ENCODE measurements around the gene DOCK9.
"Not testable (repeated sequence)": the region's sequence is repeated elsewhere in the genome, so short reads cannot be mapped to it uniquely, and the experiment has no call there.

The DOCK9 gene

DNA sequence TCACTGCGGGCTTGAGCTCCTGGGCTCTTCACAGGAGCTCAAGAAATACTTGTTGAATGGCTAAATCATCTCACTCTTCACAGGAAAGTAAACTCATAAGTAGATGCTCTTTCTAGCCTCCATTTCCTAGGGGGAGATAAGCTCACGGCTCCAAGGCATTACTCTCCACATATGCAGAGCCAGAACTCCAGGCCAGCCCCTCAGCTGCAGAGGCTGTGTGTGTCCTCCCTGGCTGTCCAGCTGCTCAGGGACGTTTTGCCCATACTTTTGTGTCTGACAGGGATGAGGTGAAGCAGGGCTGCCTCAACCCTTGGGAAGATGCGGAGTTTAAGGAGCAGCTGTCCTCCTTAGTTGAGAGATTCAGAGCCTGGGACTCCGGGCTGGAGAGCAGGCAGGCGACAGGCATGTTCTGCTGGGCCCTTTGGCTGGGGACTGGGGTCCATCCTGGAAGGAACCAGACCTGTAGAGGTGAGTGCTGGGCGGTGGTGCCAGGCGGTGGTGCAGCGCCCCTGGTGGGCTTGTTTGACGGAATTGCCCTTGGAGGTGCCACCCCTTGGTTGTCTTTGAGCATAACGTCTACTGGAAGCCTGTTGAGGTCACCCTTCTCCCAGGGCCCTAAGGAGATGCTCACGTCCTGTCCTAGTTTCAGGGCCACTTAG lies 204.9 kb downstream of the DOCK9 start:
- Histone ChIP-seq H3K9ac (ENCODE audit: low read length) (no peak overlapping the region), H3K36me3 (ENCODE audit: insufficient read depth, low read length) (no peaks in the 10 kb centered on the region)

DNA sequence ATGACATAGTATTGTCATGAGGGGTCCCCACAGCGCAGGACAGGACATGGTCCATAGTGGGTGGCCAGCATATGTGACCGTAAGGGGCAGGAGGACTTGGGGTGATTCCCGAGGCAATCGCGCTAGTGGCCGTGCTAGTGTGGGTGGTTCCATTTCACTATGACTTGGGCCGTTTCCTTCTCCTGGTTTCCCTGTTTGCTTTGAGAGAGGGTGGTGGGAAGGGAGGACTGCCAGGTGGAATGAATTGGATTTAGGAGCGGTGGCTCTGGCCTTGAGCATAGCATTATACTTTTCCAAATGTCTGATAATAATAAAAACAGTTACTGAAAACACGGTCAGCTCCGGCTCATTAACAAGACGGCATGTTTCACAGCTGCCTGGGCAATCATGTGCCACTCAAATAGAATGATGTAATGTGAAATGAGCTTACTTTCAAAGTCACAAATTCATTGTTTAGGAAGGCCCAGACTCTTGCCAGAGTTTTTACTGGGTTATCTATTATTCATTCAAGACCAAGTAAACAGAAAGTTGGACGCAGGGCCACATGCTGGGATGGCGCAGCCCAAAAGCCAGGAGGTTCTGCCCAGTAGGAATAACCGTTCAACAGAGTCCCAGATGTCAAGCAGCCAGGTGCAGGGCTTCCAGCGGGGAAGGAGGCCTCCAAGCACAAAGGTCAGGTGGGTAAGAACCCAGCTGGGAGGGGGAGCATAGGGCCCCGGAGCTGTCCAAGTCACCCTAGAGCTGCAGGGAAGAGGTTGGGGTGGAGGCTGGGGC lies 205.8 kb downstream of the DOCK9 start:
- Histone ChIP-seq H3K27ac (ENCODE audit: low read depth, low read length) (no peak overlapping the region), H3K36me3 (ENCODE audit: insufficient read depth, low read length) (no peaks in the 10 kb centered on the region)

More for the DNA sequence above, 204.9 kb downstream of the DOCK9 start:
- no peak overlapping the region for H3K27ac ChIP-seq (ENCODE audit: low read depth, low read length)
- H3K9me3 ChIP-seq (ENCODE audit: low read length): no peaks in the 10 kb centered on the region
- no peaks in the 10 kb centered on the region for H3K4me1 ChIP-seq (ENCODE audit: insufficient read depth, low read length)
- H3K27me3 ChIP-seq (ENCODE audit: control insufficient read depth in 1 of 2, insufficient read depth in 2 of 2, low read length in 2 of 2): no peaks in the 10 kb centered on the region
- H3K4me3 ChIP-seq (ENCODE audit: low read depth in 1 of 2, low read length in 2 of 2): no peak overlapping the region

GRCh38 chr13:98769736-98770135 lies 208.1 kb downstream of the DOCK9 start:
- Histone ChIP-seq H3K27me3 (ENCODE audit: control insufficient read depth in 1 of 2, insufficient read depth in 2 of 2, low read length in 2 of 2) (no peaks in the 10 kb centered on the region), H3K9ac (ENCODE audit: low read length) (no peak overlapping the region), H3K9me3 (ENCODE audit: low read length) (no peaks in the 10 kb centered on the region), H3K27ac (ENCODE audit: low read depth, low read length) (no peak overlapping the region), H3K4me1 (ENCODE audit: insufficient read depth, low read length) (no peaks in the 10 kb centered on the region), H3K4me3 (ENCODE audit: low read depth in 1 of 2, low read length in 2 of 2) (no peak overlapping the region), H3K36me3 (ENCODE audit: insufficient read depth, low read length) (no peaks in the 10 kb centered on the region)

More for the DNA sequence above, 205.8 kb downstream of the DOCK9 start:
- Histone ChIP-seq H3K27me3 (ENCODE audit: control insufficient read depth in 1 of 2, insufficient read depth in 2 of 2, low read length in 2 of 2) (no peaks in the 10 kb centered on the region), H3K4me1 (ENCODE audit: insufficient read depth, low read length) (no peaks in the 10 kb centered on the region), H3K9ac (ENCODE audit: low read length) (no peak overlapping the region), H3K4me3 (ENCODE audit: low read depth in 1 of 2, low read length in 2 of 2) (no peak overlapping the region), H3K9me3 (ENCODE audit: low read length) (no peaks in the 10 kb centered on the region)

GRCh38 chr13:98768522-98768921 lies 209.3 kb downstream of the DOCK9 start:
- no peaks in the 10 kb centered on the region for H3K27me3 ChIP-seq (ENCODE audit: control insufficient read depth in 1 of 2, insufficient read depth in 2 of 2, low read length in 2 of 2)
- no peaks in the 10 kb centered on the region for H3K4me1 ChIP-seq (ENCODE audit: insufficient read depth, low read length)
- H3K9me3 ChIP-seq (ENCODE audit: low read length): no peaks in the 10 kb centered on the region
- no peak overlapping the region for H3K27ac ChIP-seq (ENCODE audit: low read depth, low read length)
- H3K4me3 ChIP-seq (ENCODE audit: low read depth in 1 of 2, low read length in 2 of 2): no peak overlapping the region
- H3K36me3 ChIP-seq (ENCODE audit: insufficient read depth, low read length): no peaks in the 10 kb centered on the region
- H3K9ac ChIP-seq (ENCODE audit: low read length): no peak overlapping the region

GRCh38 chr13:98766697-98767096 lies 211.2 kb downstream of the DOCK9 start:
- Histone ChIP-seq H3K27ac (ENCODE audit: low read depth, low read length) (no peak overlapping the region), H3K9me3 (ENCODE audit: low read length) (no peaks in the 10 kb centered on the region), H3K9ac (ENCODE audit: low read length) (no peak overlapping the region), H3K27me3 (ENCODE audit: control insufficient read depth in 1 of 2, insufficient read depth in 2 of 2, low read length in 2 of 2) (no peaks in the 10 kb centered on the region), H3K36me3 (ENCODE audit: insufficient read depth, low read length) (no peaks in the 10 kb centered on the region), H3K4me3 (ENCODE audit: low read depth in 1 of 2, low read length in 2 of 2) (no peak overlapping the region), H3K4me1 (ENCODE audit: insufficient read depth, low read length) (no peaks in the 10 kb centered on the region)

- no peaks in the 10 kb centered on the region for H3K36me3 ChIP-seq (ENCODE audit: insufficient read depth, low read length)
- no peak overlapping the region for H3K4me3 ChIP-seq (ENCODE audit: low read depth in 1 of 2, low read length in 2 of 2)
- H3K9me3 ChIP-seq (ENCODE audit: low read length): no peaks in the 10 kb centered on the region
- H3K27ac ChIP-seq (ENCODE audit: low read depth, low read length): no peak overlapping the region
- no peaks in the 10 kb centered on the region for H3K4me1 ChIP-seq (ENCODE audit: insufficient read depth, low read length)
- no peak overlapping the region for H3K9ac ChIP-seq (ENCODE audit: low read length)
- no peaks in the 10 kb centered on the region for H3K27me3 ChIP-seq (ENCODE audit: control insufficient read depth in 1 of 2, insufficient read depth in 2 of 2, low read length in 2 of 2)
Measured at GRCh38 chr13:98765996-98766519, 211.8 kb downstream of the DOCK9 start.

DNA sequence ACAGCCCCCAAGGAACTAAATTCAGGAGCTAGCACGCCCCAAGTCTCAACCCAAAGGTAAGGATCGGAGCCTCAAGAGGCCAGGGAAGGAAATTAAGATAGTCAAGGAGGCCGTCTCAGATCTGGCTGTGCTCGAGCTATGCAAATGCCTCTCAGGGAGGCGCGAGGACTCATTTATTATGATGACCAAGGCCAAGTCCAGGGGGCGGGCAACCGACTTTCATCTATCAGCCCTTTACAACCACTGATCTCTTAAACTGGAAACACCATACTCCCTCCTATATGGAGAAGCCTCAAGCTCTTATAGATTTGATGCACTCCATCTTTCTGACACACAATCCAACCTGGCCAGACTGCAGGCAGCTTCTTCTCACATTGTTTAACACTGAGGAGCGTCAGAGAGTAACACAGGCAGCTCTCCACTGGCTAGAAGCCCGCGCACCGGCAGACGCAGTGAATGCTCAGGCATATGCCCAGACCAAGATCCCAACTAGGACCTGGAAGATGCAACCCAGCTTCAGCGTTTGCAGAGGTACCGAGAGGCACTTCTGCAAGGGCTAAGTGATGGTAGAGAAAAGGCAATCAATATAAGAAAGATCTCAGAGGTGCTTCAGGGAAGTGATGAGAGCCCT lies 215.8 kb downstream of the DOCK9 start:
- Histone ChIP-seq H3K36me3 (ENCODE audit: insufficient read depth, low read length) (no peaks in the 10 kb centered on the region), H3K9ac (ENCODE audit: low read length) (no peak overlapping the region), H3K9me3 (ENCODE audit: low read length) (no peaks in the 10 kb centered on the region), H3K27me3 (ENCODE audit: control insufficient read depth in 1 of 2, insufficient read depth in 2 of 2, low read length in 2 of 2) (no peaks in the 10 kb centered on the region), H3K4me1 (ENCODE audit: insufficient read depth, low read length) (no peaks in the 10 kb centered on the region), H3K27ac (ENCODE audit: low read depth, low read length) (no peak overlapping the region), H3K4me3 (ENCODE audit: low read depth in 1 of 2, low read length in 2 of 2) (peak overlapping the region in 1 of 2 donors; percentile 12)

GRCh38 chr13:98761126-98761985 lies 216.5 kb downstream of the DOCK9 start:
- no peaks in the 10 kb centered on the region for H3K36me3 ChIP-seq (ENCODE audit: insufficient read depth, low read length)
- H3K27me3 ChIP-seq (ENCODE audit: control insufficient read depth in 1 of 2, insufficient read depth in 2 of 2, low read length in 2 of 2): no peaks in the 10 kb centered on the region
- H3K4me1 ChIP-seq (ENCODE audit: insufficient read depth, low read length): no peaks in the 10 kb centered on the region
- peak overlapping the region in 1 of 2 donors; percentile 12 for H3K4me3 ChIP-seq (ENCODE audit: low read depth in 1 of 2, low read length in 2 of 2)
- H3K9ac ChIP-seq (ENCODE audit: low read length): no peak overlapping the region
- H3K9me3 ChIP-seq (ENCODE audit: low read length): no peaks in the 10 kb centered on the region
- H3K27ac ChIP-seq (ENCODE audit: low read depth, low read length): no peak overlapping the region

DNA sequence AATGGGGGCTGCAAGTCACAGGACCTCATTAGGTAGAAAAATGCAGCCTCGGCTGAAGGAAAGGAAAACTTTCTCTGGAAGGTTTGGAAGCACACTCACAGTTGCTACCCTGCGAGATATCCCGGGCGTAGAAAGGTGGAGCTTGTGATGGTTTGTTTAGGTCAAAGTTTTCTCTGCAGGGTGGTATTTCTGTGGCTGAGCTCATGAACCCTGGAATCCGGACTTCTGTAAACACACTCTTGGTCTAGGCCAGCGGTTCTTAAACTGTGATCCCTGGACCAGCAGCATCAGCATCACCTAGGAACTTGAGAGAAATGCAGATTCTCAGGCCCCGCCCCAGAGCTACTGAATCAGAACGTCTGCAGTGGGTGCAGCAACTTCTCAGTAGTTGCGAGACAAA lies 222.1 kb downstream of the DOCK9 start:
- peaks cover 17 to 18% of the 10 kb centered on the region in 2 donors for H3K27me3 ChIP-seq (ENCODE audit: control insufficient read depth in 1 of 2, insufficient read depth in 2 of 2, low read length in 2 of 2)
- H3K36me3 ChIP-seq (ENCODE audit: insufficient read depth, low read length): no peaks in the 10 kb centered on the region
- H3K4me3 ChIP-seq (ENCODE audit: low read depth in 1 of 2, low read length in 2 of 2): no peak overlapping the region
- no peaks in the 10 kb centered on the region for H3K4me1 ChIP-seq (ENCODE audit: insufficient read depth, low read length)
- peaks cover 6% of the 10 kb centered on the region for H3K9me3 ChIP-seq (ENCODE audit: low read length)
- H3K27ac ChIP-seq (ENCODE audit: low read depth, low read length): no peak overlapping the region
- no peak overlapping the region for H3K9ac ChIP-seq (ENCODE audit: low read length)

DNA sequence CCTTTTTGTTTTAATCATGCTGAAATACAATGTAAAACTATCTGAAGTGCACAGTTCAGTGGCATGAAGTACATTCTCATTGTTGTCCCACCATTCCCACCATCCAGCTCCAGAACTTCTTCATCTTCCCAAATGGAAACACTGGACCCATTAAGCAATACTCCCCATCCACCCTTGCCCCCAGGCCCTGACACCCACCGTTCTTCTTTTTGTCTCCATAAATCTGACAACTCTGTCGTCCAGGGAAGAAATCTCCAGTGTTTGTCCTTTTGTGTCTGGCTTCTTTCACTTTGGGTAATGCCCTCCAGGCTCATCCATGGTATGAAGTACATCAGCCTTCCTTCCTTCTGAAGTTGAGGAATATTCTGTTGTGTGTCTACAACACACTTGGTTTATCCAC lies 222.7 kb downstream of the DOCK9 start:
- H3K4me3 ChIP-seq (ENCODE audit: low read depth in 1 of 2, low read length in 2 of 2): no peak overlapping the region
- peaks cover 17 to 18% of the 10 kb centered on the region in 2 donors for H3K27me3 ChIP-seq (ENCODE audit: control insufficient read depth in 1 of 2, insufficient read depth in 2 of 2, low read length in 2 of 2)
- no peaks in the 10 kb centered on the region for H3K36me3 ChIP-seq (ENCODE audit: insufficient read depth, low read length)
- no peaks in the 10 kb centered on the region for H3K4me1 ChIP-seq (ENCODE audit: insufficient read depth, low read length)
- H3K9me3 ChIP-seq (ENCODE audit: low read length): peaks cover 6% of the 10 kb centered on the region
- H3K27ac ChIP-seq (ENCODE audit: low read depth, low read length): no peak overlapping the region
- H3K9ac ChIP-seq (ENCODE audit: low read length): no peak overlapping the region

GRCh38 chr13:98754468-98754867 lies 223.4 kb downstream of the DOCK9 start:
- H3K27ac ChIP-seq (ENCODE audit: low read depth, low read length); H3K9me3 ChIP-seq (ENCODE audit: low read length); H3K4me3 ChIP-seq (ENCODE audit: low read depth in 1 of 2, low read length in 2 of 2); H3K4me1 ChIP-seq (ENCODE audit: insufficient read depth, low read length); H3K9ac ChIP-seq (ENCODE audit: low read length); H3K36me3 ChIP-seq (ENCODE audit: insufficient read depth, low read length): not testable (repeated sequence)
- peaks cover 17 to 18% of the 10 kb centered on the region in 2 donors for H3K27me3 ChIP-seq (ENCODE audit: control insufficient read depth in 1 of 2, insufficient read depth in 2 of 2, low read length in 2 of 2)
